Hepatocyte (in vitro differentiated cells): ENCODE data around the gene NAV2. TPM values are rescaled to one million over a fixed set of nuclear protein-coding genes. Genes with fewer than 3 reads are reported as not detected.

Experiments
- DNase-seq: peaks from one replicate; pipeline ENCODE4 v3.0.0-alpha.2; 2016; ENCODE audit warnings: low spot score
- H2AFZ ChIP-seq: fragments of 200-600 bp; sonication (generic); 2 replicates; pipeline ENCODE4 v1.6.0; 2016; ENCODE audit warnings: antibody characterized with exemption, mild to moderate bottlenecking
- H3K27ac ChIP-seq: fragments of 200-600 bp; sonication (generic); 2 replicates; pipeline ENCODE4 v1.5.1; 2016; ENCODE audit warnings: mild to moderate bottlenecking
- H3K27me3 ChIP-seq: fragments of 200-600 bp; sonication (generic); 2 replicates; pipeline ENCODE4 v1.6.1; 2016
- H3K36me3 ChIP-seq: fragments of 200-600 bp; sonication (generic); replicated peaks from 2 replicates; pipeline ENCODE4 v1.5.1; 2016; ENCODE audit warnings: low read depth; ENCODE audit not compliant: insufficient read depth
- H3K4me1 ChIP-seq: fragments of 200-600 bp; sonication (generic); 2 replicates; pipeline ENCODE4 v1.5.1; 2016; ENCODE audit warnings: mild to moderate bottlenecking, moderate library complexity; ENCODE audit not compliant: insufficient read depth
- H3K4me2 ChIP-seq: fragments of 200-600 bp; sonication (generic); 2 replicates; pipeline ENCODE4 v1.6.0; 2016
- H3K4me3 ChIP-seq: fragments of 200-600 bp; sonication (generic); 2 replicates; pipeline ENCODE4 v1.5.1; 2016; ENCODE audit warnings: mild to moderate bottlenecking
- H3K79me2 ChIP-seq: fragments of 200-600 bp; sonication (generic); 2 replicates; pipeline ENCODE4 v1.6.0; 2017; ENCODE audit warnings: mild to moderate bottlenecking
- H3K9me2 ChIP-seq: fragments of 200-600 bp; sonication (generic); replicated peaks from 2 replicates; pipeline ENCODE4 v1.6.0; 2017; ENCODE audit warnings: mild to moderate bottlenecking; ENCODE audit not compliant: insufficient read depth
- H3K9me3 ChIP-seq: fragments of 200-600 bp; sonication (generic); 2 replicates; pipeline ENCODE4 v1.5.1; 2016; ENCODE audit warnings: low read depth, mild to moderate bottlenecking
- H4K20me1 ChIP-seq: fragments of 200-600 bp; sonication (generic); 2 replicates; pipeline ENCODE4 v1.6.0; 2016; ENCODE audit warnings: mild to moderate bottlenecking; ENCODE audit not compliant: insufficient read depth, poor library complexity, severe bottlenecking
- EZH2 ChIP-seq: fragments of 200-600 bp; sonication (generic); IDR thresholded peaks from 2 replicates; pipeline ENCODE4 v1.6.1; 2016; ENCODE audit warnings: antibody characterized with exemption, mild to moderate bottlenecking, borderline replicate concordance
- EZH2phosphoT487 ChIP-seq: fragments of 200-600 bp; sonication (generic); IDR thresholded peaks from one replicate; pipeline ENCODE4 v1.6.1; 2018; ENCODE audit warnings: antibody characterized with exemption, mild to moderate bottlenecking, low read depth, moderate library complexity; ENCODE audit not compliant: unreplicated experiment, severe bottlenecking
- WGBS: methylation state at CpG from one replicate; pipeline ENCODE4 v1.1.6; 2016; ENCODE audit warnings: low lambda C conversion rate; ENCODE audit errors: missing lambda C conversion rate; 5-methylcytosine and 5-hydroxymethylcytosine counted together
- polyA plus RNA-seq: library from polyadenylated mRNA; unstranded; fragments of >200 nt; fragmentation: Nextera tagmentation; extraction: Ambion mirVana; gene quantifications from 2 replicates; pipeline ENCODE4 v1.2.1, GENCODE V29; 2016
- total RNA-seq: library from RNA; depleted of rRNA; stranded (reverse); fragments of >200 nt; gene quantifications from 2 replicates; pipeline ENCODE4 v1.2.3, GENCODE V29; 2014
- TF ChIP-seq, protein P1 (sequence below): fragments of 200-600 bp; sonication (generic); IDR thresholded peaks from 2 replicates; pipeline ENCODE4 v1.5.1; 2016; ENCODE audit warnings: antibody characterized with exemption, mild to moderate bottlenecking; ENCODE audit not compliant: poor library complexity

Gene NAV2
- total and polyA plus RNA-seq, 2 experiments from 2014 or later, result 23.7 to 30.8 TPM

DNA sequence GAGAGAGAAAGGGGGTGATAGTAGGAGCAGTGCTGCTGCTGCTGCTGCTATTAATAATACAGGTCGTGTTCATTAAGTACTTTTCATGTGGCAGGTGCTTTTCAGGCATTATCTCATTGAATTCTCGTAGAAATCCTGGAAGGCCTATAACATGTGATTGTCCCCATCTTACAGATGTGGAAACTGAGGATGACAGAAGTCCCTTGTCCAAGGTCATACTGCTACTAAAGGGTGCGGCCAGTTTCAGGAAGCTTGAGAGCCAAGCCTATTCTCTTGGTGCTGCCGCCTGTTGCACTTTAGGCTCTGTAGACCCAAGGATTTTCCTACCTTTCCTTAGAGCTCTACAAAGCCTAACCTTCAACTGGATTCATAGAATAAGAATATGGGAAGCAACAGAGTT is 254.3 kb downstream of the NAV2 start:
- Histone ChIP-seq H3K9me2 (no peaks in the 10 kb centered on the region), H3K4me3 (no peak overlapping the region), H3K9me3 (no peaks in the 10 kb centered on the region), H2AFZ (no peak overlapping the region), H3K4me1 (peaks cover 11% of the 10 kb centered on the region), H3K36me3 (no peaks in the 10 kb centered on the region), H3K27me3 (no peaks in the 10 kb centered on the region), H4K20me1 (no peaks in the 10 kb centered on the region), H3K4me2 (no peak overlapping the region), H3K27ac (no peak overlapping the region), H3K79me2 (peaks cover 11% of the 10 kb centered on the region)
- DNase-seq, result no peak
- TF ChIP-seq EZH2phosphoT487 (no peak), EZH2 (no peak)
- TF ChIP-seq, protein P1, sequence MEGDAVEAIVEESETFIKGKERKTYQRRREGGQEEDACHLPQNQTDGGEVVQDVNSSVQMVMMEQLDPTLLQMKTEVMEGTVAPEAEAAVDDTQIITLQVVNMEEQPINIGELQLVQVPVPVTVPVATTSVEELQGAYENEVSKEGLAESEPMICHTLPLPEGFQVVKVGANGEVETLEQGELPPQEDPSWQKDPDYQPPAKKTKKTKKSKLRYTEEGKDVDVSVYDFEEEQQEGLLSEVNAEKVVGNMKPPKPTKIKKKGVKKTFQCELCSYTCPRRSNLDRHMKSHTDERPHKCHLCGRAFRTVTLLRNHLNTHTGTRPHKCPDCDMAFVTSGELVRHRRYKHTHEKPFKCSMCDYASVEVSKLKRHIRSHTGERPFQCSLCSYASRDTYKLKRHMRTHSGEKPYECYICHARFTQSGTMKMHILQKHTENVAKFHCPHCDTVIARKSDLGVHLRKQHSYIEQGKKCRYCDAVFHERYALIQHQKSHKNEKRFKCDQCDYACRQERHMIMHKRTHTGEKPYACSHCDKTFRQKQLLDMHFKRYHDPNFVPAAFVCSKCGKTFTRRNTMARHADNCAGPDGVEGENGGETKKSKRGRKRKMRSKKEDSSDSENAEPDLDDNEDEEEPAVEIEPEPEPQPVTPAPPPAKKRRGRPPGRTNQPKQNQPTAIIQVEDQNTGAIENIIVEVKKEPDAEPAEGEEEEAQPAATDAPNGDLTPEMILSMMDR, result no peak
- 93% methylated on average over 4 of the region's 4 CpGs for whole genome bisulfite sequencing

DNA sequence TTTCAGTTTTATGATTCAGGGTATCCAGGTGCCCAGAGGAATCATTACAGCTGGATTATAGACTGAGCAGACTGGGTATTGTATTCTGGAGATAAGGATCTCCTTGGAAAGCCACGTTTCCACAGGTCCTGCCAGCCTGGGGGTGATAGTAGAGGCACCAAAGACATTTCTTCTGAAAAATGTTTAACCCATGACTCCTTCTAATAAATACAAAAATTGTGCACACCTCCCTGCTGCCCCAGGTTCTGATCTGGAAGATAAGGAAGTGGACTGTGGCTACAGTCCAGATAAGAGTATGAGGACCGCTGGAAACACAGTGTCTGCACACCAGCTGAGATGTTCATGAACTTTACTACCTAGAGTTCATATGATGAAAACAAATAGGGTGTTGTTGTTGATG is 255.2 kb downstream of the NAV2 start:
- Histone ChIP-seq H3K79me2 (peaks cover 11% of the 10 kb centered on the region), H3K4me1 (peaks cover 19% of the 10 kb centered on the region), H3K9me2 (no peaks in the 10 kb centered on the region), H3K4me3 (no peak overlapping the region), H3K27me3 (no peaks in the 10 kb centered on the region), H2AFZ (no peak overlapping the region), H3K27ac (no peak overlapping the region), H4K20me1 (no peaks in the 10 kb centered on the region), H3K4me2 (no peak overlapping the region), H3K36me3 (no peaks in the 10 kb centered on the region), H3K9me3 (no peaks in the 10 kb centered on the region)
- no peak for DNase-seq
- 38% methylated on average over 2 of the region's 2 CpGs for WGBS
- TF ChIP-seq, protein P1, result no peak
- TF ChIP-seq EZH2 (no peak), EZH2phosphoT487 (no peak)

DNA sequence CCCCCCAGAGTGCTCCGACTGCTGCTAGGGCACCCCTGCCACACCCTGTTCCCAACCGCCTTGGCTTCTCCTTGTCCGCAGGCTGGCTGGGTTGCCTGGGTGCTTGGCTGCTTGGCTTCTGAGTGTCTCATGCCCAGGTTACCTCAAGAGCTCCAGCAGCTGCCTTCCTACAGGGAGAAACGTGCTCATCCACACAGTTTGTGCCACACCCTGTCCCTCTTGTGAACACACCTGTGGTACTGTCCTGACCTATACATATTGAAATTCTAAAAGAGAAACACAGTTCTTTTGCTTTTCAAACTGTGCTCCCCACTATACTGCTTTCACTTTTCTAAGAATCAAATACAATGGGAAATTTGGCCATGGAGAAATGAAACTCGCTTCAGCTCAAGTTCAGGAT is 256.2 kb downstream of the NAV2 start:
- Histone ChIP-seq H3K27ac (no peak overlapping the region), H3K9me2 (no peaks in the 10 kb centered on the region), H2AFZ (no peak overlapping the region), H3K9me3 (no peaks in the 10 kb centered on the region), H3K4me2 (no peak overlapping the region), H3K79me2 (peaks cover 11% of the 10 kb centered on the region), H3K27me3 (no peaks in the 10 kb centered on the region), H4K20me1 (no peaks in the 10 kb centered on the region), H3K4me1 (peaks cover 25% of the 10 kb centered on the region), H3K36me3 (no peaks in the 10 kb centered on the region), H3K4me3 (no peak overlapping the region)
- TF ChIP-seq EZH2phosphoT487 (no peak), EZH2 (no peak)
- TF ChIP-seq, protein P1, result no peak
- whole genome bisulfite sequencing, result 93% methylated on average over 5 of the region's 5 CpGs
- DNase-seq, result no peak

DNA sequence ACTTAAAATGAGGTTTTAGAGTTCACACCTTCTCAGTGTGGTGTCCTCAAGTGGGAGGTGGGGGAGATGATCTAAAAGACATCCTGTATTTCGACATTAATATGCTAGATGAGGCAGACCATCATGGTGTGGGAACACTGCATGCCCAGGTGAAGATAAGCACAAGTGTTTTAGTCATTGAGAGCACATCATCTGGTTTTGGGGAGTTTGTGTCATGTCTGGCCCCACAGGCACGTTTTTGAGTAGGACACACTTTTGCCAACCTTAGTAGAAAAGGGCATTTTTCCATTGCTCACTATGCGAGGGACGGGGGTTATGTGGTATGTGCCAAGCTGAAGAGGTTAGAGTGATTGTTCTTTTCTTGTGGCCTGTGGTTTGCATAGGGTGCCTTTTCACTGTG is 258.3 kb downstream of the NAV2 start:
- no peak overlapping the region for H2AFZ ChIP-seq
- DNase-seq, result no peak
- TF ChIP-seq, protein P1, result no peak
- TF ChIP-seq EZH2phosphoT487 (no peak), EZH2 (no peak)
- H4K20me1 ChIP-seq, result no peaks in the 10 kb centered on the region
- 72% methylated on average over 4 of the region's 4 CpGs for WGBS
- H3K27me3 ChIP-seq, result no peaks in the 10 kb centered on the region
- no peak overlapping the region for H3K27ac ChIP-seq
- H3K9me3 ChIP-seq, result no peaks in the 10 kb centered on the region
- peaks cover 11% of the 10 kb centered on the region for H3K79me2 ChIP-seq
- H3K4me2 ChIP-seq, result no peak overlapping the region
- H3K4me3 ChIP-seq, result no peak overlapping the region
- H3K36me3 ChIP-seq, result no peaks in the 10 kb centered on the region
- H3K9me2 ChIP-seq, result no peaks in the 10 kb centered on the region
- peaks cover 25% of the 10 kb centered on the region for H3K4me1 ChIP-seq
